NCI-H1930 (cell line): ENCODE data around the gene AKTIP.
A peak's percentile ranks its signal among the peaks of the same experiment; 100 is the strongest.
"Not testable (repeated sequence)": the region's sequence is repeated elsewhere in the genome, so short reads cannot be mapped to it uniquely, and the experiment has no call there.

Experiments
- DNase-seq, 2 experiments: peaks; one replicate each; lab custom pipeline; 2025; lab: John Stamatoyannopoulos, UW

Gene AKTIP

GRCh38 chr16:53515811-53516210, 12.8 kb upstream of the AKTIP start:
- DNase-seq = no peak

- no peak for DNase-seq
Observed at GRCh38 chr16:53515259-53515658, 12.2 kb upstream of the AKTIP start.

- not testable (repeated sequence) for DNase-seq
Observed at GRCh38 chr16:53512795-53513194, 9.8 kb upstream of the AKTIP start.

GRCh38 chr16:53511403-53512280, 8.6 kb upstream of the AKTIP start:
- no peak for DNase-seq

- DNase-seq = no peak
Observed at GRCh38 chr16:53511084-53511402, 8.0 kb upstream of the AKTIP start.

GRCh38 chr16:53510704-53511070, 7.7 kb upstream of the AKTIP start:
- no peak for DNase-seq

GRCh38 chr16:53509906-53510703, 7.1 kb upstream of the AKTIP start:
- DNase-seq = peak in 1 of 2 experiments; percentile 7

GRCh38 chr16:53507464-53508179, 4.6 kb upstream of the AKTIP start:
- no peak for DNase-seq

GRCh38 chr16:53506254-53506653, 3.2 kb upstream of the AKTIP start:
- DNase-seq = no peak

- DNase-seq = no peak
Observed at GRCh38 chr16:53504665-53505064, 1.7 kb upstream of the AKTIP start.

- DNase-seq = no peak
Observed at GRCh38 chr16:53503991-53504663, 1.1 kb upstream of the AKTIP start.

- peak; percentile 97 to 98 for DNase-seq
Observed at GRCh38 chr16:53503270-53503923, 388 bp upstream of the AKTIP start.

GRCh38 chr16:53501216-53501859, 1.7 kb downstream of the AKTIP start:
- no peak for DNase-seq

GRCh38 chr16:53498984-53499383, 4.0 kb downstream of the AKTIP start:
- no peak for DNase-seq

GRCh38 chr16:53495325-53495724, 7.7 kb downstream of the AKTIP start:
- DNase-seq = no peak

GRCh38 chr16:53494636-53495035, 8.4 kb downstream of the AKTIP start:
- DNase-seq = no peak

- no peak for DNase-seq
Observed at GRCh38 chr16:53492503-53492902, 10.5 kb downstream of the AKTIP start.

- no peak for DNase-seq
Observed at GRCh38 chr16:53489755-53490154, 13.3 kb downstream of the AKTIP start.

- DNase-seq = no peak
Observed at GRCh38 chr16:53486230-53486629, 16.8 kb downstream of the AKTIP start.

GRCh38 chr16:53484542-53484941, 18.5 kb downstream of the AKTIP start:
- no peak for DNase-seq

GRCh38 chr16:53482123-53482522, 20.9 kb downstream of the AKTIP start:
- no peak for DNase-seq
